Osteoblast (primary cell): ENCODE measurements around the gene HSPB6. TPM values are rescaled to one million over a fixed set of nuclear protein-coding genes. Genes with fewer than 3 reads are reported as not detected.

Experiments
- DNase-seq: peaks from one replicate; pipeline ENCODE4 v3.0.0; 2011; ENCODE audit warnings: low spot score, mixed read lengths; ENCODE audit not compliant: insufficient read length; ENCODE audit errors: missing footprints
- H2AFZ ChIP-seq: 2 replicates; pipeline ENCODE4 v1.6.0; 2011; ENCODE audit warnings: mild to moderate bottlenecking, low read length
- H3K27ac ChIP-seq: 2 replicates; pipeline ENCODE4 v1.5.1; 2011; ENCODE audit warnings: mild to moderate bottlenecking, low read depth, low read length, moderate library complexity
- H3K27me3 ChIP-seq: 2 replicates; pipeline ENCODE4 v1.6.0; 2012; ENCODE audit warnings: mild to moderate bottlenecking, control low read depth, inconsistent platforms, low read length, moderate library complexity; ENCODE audit not compliant: insufficient read depth
- H3K36me3 ChIP-seq: 2 replicates; pipeline ENCODE4 v1.5.1; 2011; ENCODE audit warnings: mild to moderate bottlenecking, low read length, control low read depth, moderate library complexity; ENCODE audit not compliant: insufficient read depth
- H3K4me1 ChIP-seq: 2 replicates; pipeline ENCODE4 v1.5.1; 2011; ENCODE audit warnings: mild to moderate bottlenecking, low read length, control low read depth, moderate library complexity; ENCODE audit not compliant: insufficient read depth
- H3K4me2 ChIP-seq: 2 replicates; pipeline ENCODE4 v1.6.0; 2011; ENCODE audit warnings: mild to moderate bottlenecking, low read length; ENCODE audit not compliant: insufficient read depth
- H3K4me3 ChIP-seq: fragments of 200-600 bp; sonication (generic); 3 replicates; pipeline ENCODE4 v1.5.1; 2012; ENCODE audit warnings: mild to moderate bottlenecking, low read length, inconsistent platforms; ENCODE audit not compliant: insufficient read depth
- H3K79me2 ChIP-seq: 2 replicates; pipeline ENCODE4 v1.6.0; 2012; ENCODE audit warnings: mild to moderate bottlenecking, low read length, control low read depth, inconsistent platforms; ENCODE audit not compliant: insufficient read depth
- H3K9me3 ChIP-seq: 2 replicates; pipeline ENCODE4 v1.5.1; 2011; ENCODE audit warnings: low read depth, low read length, control low read depth
- H4K20me1 ChIP-seq: 2 replicates; pipeline ENCODE4 v1.6.0; 2012; ENCODE audit warnings: mild to moderate bottlenecking, low read length, control low read depth; ENCODE audit not compliant: insufficient read depth
- CTCF ChIP-seq: IDR thresholded peaks from 2 replicates; pipeline ENCODE4 v1.5.1; 2011; ENCODE audit warnings: mild to moderate bottlenecking, low read depth, low read length, moderate library complexity; ENCODE audit errors: extremely low read depth
- total RNA-seq: library from RNA; depleted of rRNA; stranded (reverse); fragments of >200 nt; gene quantifications from 2 replicates; pipeline ENCODE4 v1.2.3, GENCODE V29; 2012

Gene HSPB6
- total RNA-seq, 1 donor, result 14.5 TPM

- no peak for TF ChIP-seq CTCF
- peak; percentile 84 for DNase-seq
- no peaks in the 10 kb centered on the region for H3K36me3 ChIP-seq
- H4K20me1 ChIP-seq, result no peaks in the 10 kb centered on the region
- no peak overlapping the region for H3K27ac ChIP-seq
- H3K27me3 ChIP-seq, result no peaks in the 10 kb centered on the region
- H2AFZ ChIP-seq, result peak overlapping the region; percentile 56
- H3K79me2 ChIP-seq, result peaks cover 2% of the 10 kb centered on the region
- H3K9me3 ChIP-seq, result no peaks in the 10 kb centered on the region
- H3K4me2 ChIP-seq, result peak overlapping the region; percentile 90
- H3K4me3 ChIP-seq, result peak overlapping the region; percentile 79
- H3K4me1 ChIP-seq, result peaks cover 7% of the 10 kb centered on the region
Observed at GRCh38 chr19:35776102-35776788, 19.4 kb upstream of the HSPB6 start.

GRCh38 chr19:35775298-35776101, 18.7 kb upstream of the HSPB6 start, which contains the start of gene ARHGAP33:
Gene ARHGAP33 (plus strand): TSS chr19:35775564. CDS start chr19:35775659, 95 bp downstream.
- Histone ChIP-seq H3K9me3 (no peaks in the 10 kb centered on the region), H3K4me1 (peaks cover 7% of the 10 kb centered on the region), H3K79me2 (peaks cover 2% of the 10 kb centered on the region), H3K36me3 (no peaks in the 10 kb centered on the region), H3K27me3 (no peaks in the 10 kb centered on the region), H3K4me3 (peak within 1 kb of the TSS; percentile 79), H3K4me2 (peak within 1 kb of the TSS; percentile 90), H3K27ac (no peak within 1 kb of the TSS), H2AFZ (peak within 1 kb of the TSS; percentile 74), H4K20me1 (no peaks in the 10 kb centered on the region)
- DNase-seq, result peak; percentile 100
- no peak for TF ChIP-seq CTCF

GRCh38 chr19:35775046-35775297, 18.1 kb upstream of the HSPB6 start:
- no peaks in the 10 kb centered on the region for H3K9me3 ChIP-seq
- H4K20me1 ChIP-seq, result no peaks in the 10 kb centered on the region
- no peaks in the 10 kb centered on the region for H3K27me3 ChIP-seq
- no peak for TF ChIP-seq CTCF
- peaks cover 2% of the 10 kb centered on the region for H3K79me2 ChIP-seq
- peak overlapping the region; percentile 90 for H3K4me2 ChIP-seq
- peak overlapping the region; percentile 79 for H3K4me3 ChIP-seq
- peak overlapping the region; percentile 66 for H2AFZ ChIP-seq
- peaks cover 7% of the 10 kb centered on the region for H3K4me1 ChIP-seq
- no peak overlapping the region for H3K27ac ChIP-seq
- DNase-seq, result no peak
- H3K36me3 ChIP-seq, result no peaks in the 10 kb centered on the region

GRCh38 chr19:35774274-35775045, 17.6 kb upstream of the HSPB6 start:
- no peaks in the 10 kb centered on the region for H3K27me3 ChIP-seq
- H2AFZ ChIP-seq, result peak overlapping the region; percentile 66
- H3K27ac ChIP-seq, result no peak overlapping the region
- no peak for TF ChIP-seq CTCF
- H3K4me2 ChIP-seq, result peak overlapping the region; percentile 90
- H3K4me3 ChIP-seq, result peak overlapping the region; percentile 79
- H3K79me2 ChIP-seq, result peaks cover 2% of the 10 kb centered on the region
- H3K4me1 ChIP-seq, result peaks cover 7% of the 10 kb centered on the region
- H3K9me3 ChIP-seq, result no peaks in the 10 kb centered on the region
- peak; percentile 31 for DNase-seq
- H4K20me1 ChIP-seq, result no peaks in the 10 kb centered on the region
- H3K36me3 ChIP-seq, result no peaks in the 10 kb centered on the region
